ENCODE measurements around the gene LPCAT4.
"Not testable (repeated sequence)": the region's sequence is repeated elsewhere in the genome, so short reads cannot be mapped to it uniquely, and the experiment has no call there.

LPCAT4 gene, protein sequence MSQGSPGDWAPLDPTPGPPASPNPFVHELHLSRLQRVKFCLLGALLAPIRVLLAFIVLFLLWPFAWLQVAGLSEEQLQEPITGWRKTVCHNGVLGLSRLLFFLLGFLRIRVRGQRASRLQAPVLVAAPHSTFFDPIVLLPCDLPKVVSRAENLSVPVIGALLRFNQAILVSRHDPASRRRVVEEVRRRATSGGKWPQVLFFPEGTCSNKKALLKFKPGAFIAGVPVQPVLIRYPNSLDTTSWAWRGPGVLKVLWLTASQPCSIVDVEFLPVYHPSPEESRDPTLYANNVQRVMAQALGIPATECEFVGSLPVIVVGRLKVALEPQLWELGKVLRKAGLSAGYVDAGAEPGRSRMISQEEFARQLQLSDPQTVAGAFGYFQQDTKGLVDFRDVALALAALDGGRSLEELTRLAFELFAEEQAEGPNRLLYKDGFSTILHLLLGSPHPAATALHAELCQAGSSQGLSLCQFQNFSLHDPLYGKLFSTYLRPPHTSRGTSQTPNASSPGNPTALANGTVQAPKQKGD

GRCh38 chr15:34367101-34368081, at the start of gene LPCAT4:
Gene LPCAT4 (minus strand): TSS chr15:34367196. CDS start chr15:34367100, 96 bp downstream.
- DNase-seq (ENCODE audit: low spot score) = peak; percentile 98

- DNase-seq (ENCODE audit: low spot score) = not testable (repeated sequence)
Measured at GRCh38 chr15:34409511-34409910, 42.5 kb upstream of the LPCAT4 start.

DNA sequence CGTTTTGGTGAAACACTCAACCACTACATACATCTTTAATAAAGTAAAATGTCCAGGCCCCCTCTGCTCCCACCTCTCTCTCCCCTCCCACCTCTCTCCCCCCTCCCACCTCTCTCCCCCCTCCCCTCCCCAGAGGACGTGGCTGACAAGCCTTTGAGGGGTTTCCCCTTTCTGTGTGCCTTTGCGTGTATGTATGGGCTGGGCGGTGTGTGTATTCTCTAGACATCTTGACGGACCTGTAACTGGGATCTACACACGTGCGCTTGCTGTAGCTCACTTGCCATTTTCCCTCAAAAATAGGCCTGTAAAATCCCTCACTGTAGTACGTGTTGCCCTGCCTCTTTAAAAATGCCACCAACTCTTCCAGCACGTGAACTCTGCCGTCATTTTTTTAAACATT, 42.0 kb upstream of the LPCAT4 start:
- DNase-seq (ENCODE audit: low spot score) = not testable (repeated sequence)

- DNase-seq (ENCODE audit: low spot score) = not testable (repeated sequence)
Measured at GRCh38 chr15:34403899-34404298, 36.9 kb upstream of the LPCAT4 start.

- DNase-seq (ENCODE audit: low spot score) = not testable (repeated sequence)
Measured at GRCh38 chr15:34403160-34403598, 36.2 kb upstream of the LPCAT4 start.

GRCh38 chr15:34397637-34398259, 30.8 kb upstream of the LPCAT4 start:
- not testable (repeated sequence) for DNase-seq (ENCODE audit: low spot score)

DNA sequence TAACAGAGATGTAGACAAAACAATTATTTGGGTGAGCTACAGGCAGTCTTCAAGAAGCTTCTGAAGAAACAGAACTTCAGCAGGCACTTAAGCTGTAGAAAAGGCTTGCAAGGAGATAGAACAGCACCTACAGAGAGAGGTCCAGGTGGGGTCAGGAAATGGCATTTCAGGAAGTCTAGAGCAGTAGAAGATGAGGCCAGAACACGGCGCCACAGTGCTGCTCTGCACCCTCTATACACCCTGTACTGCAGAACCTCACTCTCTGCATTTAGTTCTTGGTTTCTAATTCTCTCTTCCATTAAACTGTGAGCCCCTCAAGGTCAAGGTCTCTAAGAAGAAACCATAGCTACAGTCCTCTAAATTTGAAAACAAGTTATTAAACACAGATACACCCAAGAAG, 26.0 kb upstream of the LPCAT4 start:
- DNase-seq (ENCODE audit: low spot score) = not testable (repeated sequence)

DNA sequence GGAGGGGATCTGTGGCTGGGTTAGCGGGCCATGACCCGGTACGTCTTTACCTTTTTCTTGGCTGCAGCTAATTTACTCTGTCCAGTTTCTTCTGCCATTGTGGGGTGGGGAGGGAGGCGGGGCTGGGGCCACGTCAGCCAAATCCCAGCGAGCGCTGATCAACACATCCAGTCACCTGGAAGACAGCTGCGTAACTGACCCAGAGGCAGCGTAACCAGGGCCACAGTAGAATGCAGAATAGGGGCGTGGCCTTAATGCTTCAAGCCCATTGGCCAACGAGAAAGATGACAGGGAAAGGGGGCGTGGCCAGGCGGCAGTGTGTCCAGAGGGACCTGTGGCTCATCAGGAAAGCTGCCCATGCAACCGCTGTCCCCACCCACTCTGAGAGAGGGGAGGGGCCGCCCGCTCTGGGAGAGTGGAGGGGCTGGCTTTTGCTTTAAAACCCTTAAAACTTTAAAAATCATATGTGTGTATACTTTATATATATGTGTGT, 22.6 kb upstream of the LPCAT4 start:
- DNase-seq (ENCODE audit: low spot score) = not testable (repeated sequence)

- not testable (repeated sequence) for DNase-seq (ENCODE audit: low spot score)
Measured at GRCh38 chr15:34381829-34382521, 15.0 kb upstream of the LPCAT4 start.

DNA sequence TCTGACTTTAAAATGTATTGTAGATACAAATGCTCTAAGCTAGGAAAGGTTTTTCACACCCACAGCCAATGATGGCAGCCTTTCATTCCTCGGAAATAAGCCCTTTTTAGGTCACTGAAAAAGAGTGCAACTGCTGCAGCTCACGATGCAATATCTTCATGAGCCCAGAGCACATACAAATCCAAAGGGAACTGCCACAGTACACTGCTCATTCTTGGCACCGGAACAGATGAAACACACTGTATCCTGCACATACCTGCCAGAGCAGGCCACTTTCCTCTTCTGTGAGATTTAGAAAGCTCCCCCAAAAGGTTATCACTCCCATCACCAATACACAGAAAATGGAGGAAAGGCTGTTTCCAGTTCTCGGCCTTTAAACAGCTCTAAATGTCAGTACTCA, 13.5 kb upstream of the LPCAT4 start:
- DNase-seq (ENCODE audit: low spot score) = not testable (repeated sequence)

GRCh38 chr15:34376856-34377255, 9.9 kb upstream of the LPCAT4 start:
- DNase-seq (ENCODE audit: low spot score) = no peak

GRCh38 chr15:34375541-34375940, 8.5 kb upstream of the LPCAT4 start:
- not testable (repeated sequence) for DNase-seq (ENCODE audit: low spot score)

GRCh38 chr15:34374816-34375215, 7.8 kb upstream of the LPCAT4 start:
- no peak for DNase-seq (ENCODE audit: low spot score)

DNA sequence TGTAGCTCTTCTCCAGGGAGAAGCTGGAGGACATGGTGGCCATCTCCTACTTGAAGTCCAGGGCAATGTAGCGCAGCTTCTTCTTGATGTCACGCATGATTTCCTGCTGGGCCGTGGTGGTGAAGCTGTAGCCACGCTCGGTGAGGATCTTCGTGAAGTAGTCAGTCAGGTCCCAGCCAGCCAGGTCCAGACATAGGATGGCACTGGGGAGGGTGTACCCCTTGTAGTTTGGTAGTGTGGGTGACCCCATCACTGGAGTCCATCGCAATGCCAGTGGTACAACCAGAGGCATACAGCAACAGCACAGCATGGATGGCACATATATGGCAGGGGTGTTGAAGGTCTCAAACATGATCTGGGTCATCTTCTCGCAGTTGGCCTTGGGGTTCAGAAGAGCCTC, 7.0 kb upstream of the LPCAT4 start:
- DNase-seq (ENCODE audit: low spot score) = no peak

DNA sequence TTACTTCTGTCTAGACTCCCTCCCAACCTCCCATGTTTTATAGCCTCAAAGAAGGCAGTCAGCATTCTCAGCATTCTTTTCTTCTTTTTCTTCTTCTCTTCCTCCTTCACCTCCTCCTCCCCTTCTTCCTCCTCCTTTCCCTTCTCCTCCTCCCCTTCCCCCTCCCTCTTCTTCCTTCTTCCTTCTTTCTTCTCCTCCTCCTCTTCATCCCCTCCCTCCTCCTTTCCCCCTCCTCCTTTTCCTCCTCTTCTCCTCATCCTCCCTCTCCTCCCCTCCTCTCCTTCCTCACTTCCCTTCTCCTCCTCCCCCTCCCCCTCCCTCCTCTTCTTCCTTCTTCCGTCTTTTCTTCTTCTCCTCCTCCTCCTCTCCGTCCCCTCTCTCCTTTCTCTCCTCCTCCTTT, 3.6 kb upstream of the LPCAT4 start:
- no peak for DNase-seq (ENCODE audit: low spot score)

GRCh38 chr15:34370129-34370528, 3.1 kb upstream of the LPCAT4 start:
- no peak for DNase-seq (ENCODE audit: low spot score)

- peak; percentile 65 for DNase-seq (ENCODE audit: low spot score)
Measured at GRCh38 chr15:34366271-34367065, 528 bp downstream of the LPCAT4 start.

GRCh38 chr15:34365836-34366235, 1.2 kb downstream of the LPCAT4 start:
- DNase-seq (ENCODE audit: low spot score) = no peak

DNA sequence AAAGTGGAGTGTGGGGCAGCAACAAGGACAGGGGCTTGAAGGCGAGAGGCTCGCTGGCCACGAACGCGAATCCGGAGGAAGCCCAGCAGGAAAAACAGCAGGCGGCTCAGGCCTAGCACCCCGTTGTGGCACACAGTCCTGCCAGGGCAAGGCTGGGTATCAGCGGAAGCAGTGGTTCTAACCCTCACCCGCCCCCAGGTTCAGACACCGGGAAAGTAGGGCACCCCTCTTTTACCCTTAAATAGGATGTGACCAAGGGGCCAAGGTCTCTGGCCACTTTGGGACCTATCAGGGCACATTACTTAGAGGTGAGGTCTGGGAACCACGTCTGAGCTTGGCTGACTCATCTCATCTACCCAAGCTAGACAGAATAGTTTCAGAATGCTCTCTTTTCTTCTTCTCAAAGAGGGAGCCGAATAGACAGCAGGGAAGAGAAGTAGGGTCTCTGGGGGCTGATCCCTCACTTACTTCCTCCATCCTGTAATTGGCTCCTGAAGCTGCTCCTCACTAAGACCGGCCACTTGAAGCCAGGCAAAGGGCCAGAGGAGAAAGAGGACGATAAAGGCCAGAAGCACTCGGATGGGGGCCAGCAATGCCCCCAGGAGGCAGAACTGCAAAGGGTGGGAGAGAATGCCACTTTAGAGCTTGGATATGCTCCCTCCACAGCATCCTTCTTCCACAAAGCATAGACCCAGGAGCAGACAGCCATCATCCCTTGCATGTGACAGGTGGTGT, 1.7 kb downstream of the LPCAT4 start:
- DNase-seq (ENCODE audit: low spot score) = no peak

DNA sequence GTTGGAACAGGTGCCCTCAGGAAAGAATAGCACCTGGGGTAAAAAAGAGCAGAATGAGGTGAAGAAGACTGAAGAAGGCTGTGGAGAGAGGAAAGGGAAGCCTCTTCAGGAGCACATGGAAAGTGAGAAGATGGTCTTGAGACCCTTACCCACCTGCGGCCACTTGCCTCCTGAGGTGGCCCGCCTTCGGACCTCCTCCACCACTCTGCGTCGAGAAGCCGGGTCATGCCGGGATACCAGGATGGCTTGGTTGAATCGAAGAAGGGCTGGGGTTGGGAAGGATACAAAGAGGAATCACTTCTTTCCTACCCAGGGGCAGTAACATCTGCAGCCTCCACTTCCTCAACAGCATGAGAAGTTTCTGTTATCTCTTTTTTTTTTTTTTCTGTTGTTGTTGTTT, 3.0 kb downstream of the LPCAT4 start:
- no peak for DNase-seq (ENCODE audit: low spot score)
